Activated CD4-positive, alpha-beta T cell treated with anti-CD3 and anti-CD28 coated beads, Interleukin-2, amount 50 U/mL, for 16 hours (primary cell): Measurements from ENCODE around the gene SULT1C2.
A peak's percentile ranks its signal among the peaks of the same experiment; 100 is the strongest.

Source experiments
- DNase-seq: peaks from one replicate; pipeline ENCODE4 v3.0.0-alpha.2; 2020

The SULT1C2 gene

GRCh38 chr2:108297436-108298141 lies 8.9 kb downstream of the SULT1C2 start:
- no peak for DNase-seq

DNA sequence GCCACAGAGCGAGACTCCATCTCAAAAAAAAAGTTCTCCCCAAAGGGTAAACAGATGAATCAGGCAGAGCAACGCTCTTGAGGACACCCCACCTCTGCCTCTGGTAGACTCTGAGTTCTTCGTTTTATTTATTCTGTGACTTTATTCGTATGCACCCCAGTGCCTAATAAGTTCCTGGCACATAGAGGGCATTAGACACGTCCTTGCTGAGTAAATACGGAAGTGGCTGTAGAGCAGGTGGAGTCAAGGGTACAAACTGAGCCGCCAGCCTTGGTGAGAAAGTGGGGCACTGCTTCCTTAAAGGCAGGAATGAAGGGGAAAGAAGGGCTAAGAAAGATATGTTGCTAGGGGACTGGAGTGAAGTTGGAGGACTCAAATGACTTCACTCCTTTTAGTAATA lies 12.9 kb downstream of the SULT1C2 start:
- no peak for DNase-seq

DNA sequence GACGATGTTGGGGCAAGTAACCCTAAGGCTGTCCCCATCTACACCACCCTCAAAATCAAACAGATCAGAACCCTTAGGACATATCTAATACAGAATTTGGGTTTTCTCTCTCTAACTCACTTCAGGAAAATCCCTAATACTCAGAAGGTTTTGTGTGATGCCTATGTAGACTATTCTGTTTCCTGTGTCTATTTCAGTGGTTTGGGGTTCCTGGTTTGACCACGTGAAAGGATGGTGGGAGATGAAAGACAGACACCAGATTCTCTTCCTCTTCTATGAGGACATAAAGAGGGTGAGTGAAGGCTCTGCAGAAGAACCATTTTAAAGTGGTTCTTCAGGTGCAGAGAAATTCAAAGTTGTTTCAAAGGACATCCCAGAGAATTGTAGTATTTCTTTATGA lies 16.3 kb downstream of the SULT1C2 start:
- DNase-seq = peak; percentile 2

GRCh38 chr2:108305901-108306300 lies 17.2 kb downstream of the SULT1C2 start:
- no peak for DNase-seq

GRCh38 chr2:108309903-108310302 lies 21.2 kb downstream of the SULT1C2 start:
- DNase-seq = no peak

- DNase-seq = no peak
These were observed 26.0 kb downstream of the SULT1C2 start for GRCh38 chr2:108314586-108315296.

- no peak for DNase-seq
These were observed 26.8 kb downstream of the SULT1C2 start for GRCh38 chr2:108315444-108315934.

DNA sequence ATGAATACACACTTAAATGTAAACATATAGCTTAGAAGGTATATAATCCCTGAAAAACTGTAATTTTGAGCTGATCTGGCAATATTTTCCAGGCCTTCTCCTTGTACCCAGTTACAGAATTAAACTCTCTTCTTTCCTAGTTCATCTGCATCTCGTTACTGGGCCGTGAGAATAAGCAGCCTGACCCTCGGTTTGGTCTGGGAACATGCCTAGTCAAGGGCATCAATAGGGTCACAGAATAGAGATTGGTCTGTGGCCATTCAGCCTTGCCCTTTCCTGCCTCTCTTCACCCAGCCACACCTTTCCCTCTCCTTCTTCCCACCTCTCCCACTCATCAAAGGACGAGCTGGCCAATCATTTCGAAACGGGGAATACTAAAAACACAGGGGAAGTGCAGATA lies 27.3 kb downstream of the SULT1C2 start:
- no peak for DNase-seq

GRCh38 chr2:108316461-108317258 lies 28.0 kb downstream of the SULT1C2 start:
- DNase-seq = no peak

DNA sequence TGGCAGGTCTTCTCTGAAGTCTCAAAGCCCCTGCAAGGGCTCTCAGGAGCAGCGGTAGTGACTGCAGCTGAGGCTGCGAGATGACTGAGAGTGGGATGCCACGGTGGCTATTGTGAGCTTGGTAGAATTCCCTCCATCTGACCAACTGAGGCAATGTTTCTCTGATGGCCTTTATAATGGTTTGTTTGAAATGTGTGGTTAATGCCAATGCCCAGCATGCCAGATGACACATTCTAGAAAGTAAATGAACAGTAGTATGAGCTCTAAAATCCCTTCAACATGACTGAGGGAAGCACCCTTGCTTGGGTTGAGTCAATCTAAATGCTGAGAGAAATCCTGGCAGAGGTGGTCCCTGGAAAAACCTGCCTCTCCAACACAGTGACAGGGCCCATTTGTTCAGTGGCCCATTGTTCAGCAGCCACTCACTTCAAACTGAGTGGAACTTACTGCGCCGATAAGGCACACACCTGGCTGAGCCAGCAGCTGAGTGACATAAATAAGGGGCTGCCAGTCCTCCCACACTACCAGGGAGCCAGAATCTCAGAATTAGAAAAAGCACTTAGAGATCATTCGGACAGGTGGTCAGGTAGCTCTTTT lies 31.7 kb downstream of the SULT1C2 start:
- no peak for DNase-seq

DNA sequence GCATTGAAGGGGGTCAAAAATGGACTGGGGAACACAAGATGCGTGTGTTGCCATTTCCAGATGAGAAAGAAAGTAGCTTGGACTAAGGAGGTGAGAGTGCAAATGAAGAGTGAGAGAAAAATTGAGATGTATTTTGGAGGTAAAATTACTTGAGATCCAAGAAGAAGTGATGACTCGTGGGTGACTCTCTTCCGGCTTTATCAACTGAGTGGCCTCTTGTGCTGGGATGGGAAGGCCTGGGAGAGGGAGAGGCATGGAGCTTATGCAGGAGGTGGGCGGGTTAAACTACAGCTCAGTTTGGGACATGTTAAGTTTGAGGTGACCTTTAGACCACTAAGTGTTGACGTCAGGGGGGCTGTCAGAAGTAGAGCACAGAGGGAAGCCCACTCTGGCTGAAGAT lies 34.9 kb downstream of the SULT1C2 start:
- DNase-seq = no peak

DNA sequence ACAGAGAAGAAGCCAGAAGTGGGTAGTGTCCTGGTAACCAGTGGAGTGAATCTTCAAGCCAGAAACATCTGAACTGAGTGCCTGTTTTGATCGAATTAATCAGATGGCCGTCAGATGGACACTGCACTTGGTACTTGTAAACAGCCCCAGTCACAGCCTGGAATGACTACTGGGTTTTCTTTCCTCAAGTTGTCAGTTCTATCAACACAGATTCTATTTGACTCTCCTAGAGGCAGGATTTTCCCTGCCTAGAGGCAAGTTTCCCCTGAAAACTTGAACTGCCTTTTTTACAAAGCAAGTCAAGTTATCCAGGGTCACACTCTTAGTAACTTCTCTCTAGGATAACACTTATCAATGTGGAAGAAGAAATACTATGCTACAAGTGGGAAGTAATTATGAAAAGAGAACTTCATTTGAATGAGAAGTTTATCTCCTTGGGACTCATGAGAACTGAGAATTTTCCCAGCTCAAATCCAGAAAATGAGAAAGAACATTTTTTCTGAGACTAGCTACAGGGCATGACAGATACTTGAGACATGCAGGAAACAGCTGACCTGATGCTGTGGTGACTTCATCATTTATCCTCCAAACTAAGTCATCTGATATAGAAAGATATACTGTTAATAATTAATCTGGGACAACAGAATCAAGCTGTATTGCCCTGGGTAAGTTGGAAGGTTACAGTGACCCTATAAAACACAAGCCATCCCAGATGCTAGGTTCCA lies 36.0 kb downstream of the SULT1C2 start:
- no peak for DNase-seq

DNA sequence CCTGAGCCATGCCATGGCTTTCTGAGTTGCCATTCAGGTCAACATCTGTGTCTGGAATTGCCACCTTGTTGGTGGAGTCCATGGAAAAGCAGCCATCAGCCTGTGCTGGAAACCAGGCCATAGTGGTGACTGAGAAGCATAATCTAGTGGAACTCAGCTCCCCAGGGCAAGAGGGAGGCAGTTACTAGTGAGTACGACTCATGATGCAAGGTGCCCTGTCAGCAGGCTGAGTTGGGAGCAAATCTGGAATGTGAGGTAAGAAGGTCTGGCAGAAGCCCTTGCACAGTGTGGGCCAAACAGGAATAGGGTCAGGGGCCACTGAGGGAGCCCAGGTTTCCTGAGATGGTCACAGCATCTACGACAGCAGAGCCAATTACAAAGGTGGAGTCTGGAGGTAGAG lies 37.1 kb downstream of the SULT1C2 start:
- no peak for DNase-seq

DNA sequence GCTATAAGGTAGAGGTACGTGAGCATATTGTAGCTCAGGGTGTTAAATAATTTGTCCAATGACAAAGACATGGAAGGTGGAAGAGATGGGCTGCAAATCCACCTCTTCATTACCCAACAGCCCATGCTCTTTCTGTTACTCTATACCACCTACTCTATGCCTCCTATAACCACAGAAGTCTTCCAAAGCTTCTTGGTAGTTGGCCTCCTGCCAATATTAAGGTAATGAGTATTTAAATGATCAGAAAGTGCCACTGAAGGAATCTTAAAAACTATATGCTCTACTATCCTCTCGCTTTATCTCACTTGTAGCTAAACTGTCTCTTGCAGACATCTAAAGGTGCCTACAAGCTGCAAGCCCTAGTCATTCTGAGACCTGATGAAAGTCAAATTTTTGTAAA lies 41.1 kb downstream of the SULT1C2 start:
- DNase-seq = no peak

DNA sequence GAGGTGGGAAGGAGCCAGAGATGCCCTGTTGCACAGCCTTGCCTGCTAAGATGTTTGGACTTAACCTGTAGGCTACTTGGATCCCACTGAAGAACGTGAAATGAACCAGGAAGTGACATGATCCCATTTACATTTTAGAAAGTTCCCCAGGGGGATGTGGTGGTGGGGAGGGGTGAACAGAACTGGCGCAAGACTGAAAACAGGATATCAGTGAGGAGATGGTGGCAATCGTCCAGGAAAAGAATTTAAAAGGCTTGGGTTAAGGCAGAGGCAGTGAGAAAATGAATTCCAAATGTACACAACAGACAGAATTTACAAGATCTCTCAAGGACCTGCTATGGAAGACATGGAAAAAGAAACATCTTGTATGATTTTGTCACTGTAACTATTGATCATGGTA lies 42.3 kb downstream of the SULT1C2 start:
- no peak for DNase-seq

DNA sequence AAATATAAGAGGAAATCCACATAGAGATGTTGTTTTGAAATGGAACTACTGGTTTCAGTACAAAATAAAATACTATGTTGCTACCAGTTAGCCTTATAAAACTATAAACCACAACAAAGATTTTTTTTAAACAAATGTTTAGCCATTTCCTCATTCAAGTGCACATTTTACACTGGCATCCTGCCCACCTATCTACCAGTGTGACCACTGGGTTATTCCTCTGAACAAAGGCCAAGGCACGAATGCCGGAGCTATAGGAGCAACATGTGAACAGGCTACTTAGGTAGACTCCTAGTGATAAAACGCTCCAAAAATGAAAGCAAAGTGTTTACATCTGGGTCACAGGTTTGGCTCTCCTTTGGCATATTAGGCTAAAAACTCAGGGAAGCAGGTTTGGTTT lies 57.3 kb downstream of the SULT1C2 start:
- no peak for DNase-seq

DNA sequence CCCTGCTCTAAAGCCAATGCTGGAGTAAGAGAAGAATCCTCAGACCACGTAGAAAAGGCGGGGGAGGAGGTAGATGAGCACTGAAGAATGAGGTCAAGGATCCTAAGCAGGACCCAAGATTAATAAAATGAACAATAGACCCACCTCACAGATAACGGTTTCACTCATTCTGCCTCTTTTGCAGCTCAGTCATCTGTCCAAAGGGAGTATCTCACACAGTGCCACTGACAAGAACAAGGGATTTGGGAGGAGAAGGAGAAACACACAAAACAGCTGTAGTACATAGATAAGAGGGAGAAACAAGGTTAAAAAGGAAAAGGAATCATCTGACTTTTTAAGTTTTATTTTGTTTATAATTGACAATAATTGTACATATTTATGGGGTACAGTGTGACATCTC lies 58.1 kb downstream of the SULT1C2 start:
- DNase-seq = no peak

DNA sequence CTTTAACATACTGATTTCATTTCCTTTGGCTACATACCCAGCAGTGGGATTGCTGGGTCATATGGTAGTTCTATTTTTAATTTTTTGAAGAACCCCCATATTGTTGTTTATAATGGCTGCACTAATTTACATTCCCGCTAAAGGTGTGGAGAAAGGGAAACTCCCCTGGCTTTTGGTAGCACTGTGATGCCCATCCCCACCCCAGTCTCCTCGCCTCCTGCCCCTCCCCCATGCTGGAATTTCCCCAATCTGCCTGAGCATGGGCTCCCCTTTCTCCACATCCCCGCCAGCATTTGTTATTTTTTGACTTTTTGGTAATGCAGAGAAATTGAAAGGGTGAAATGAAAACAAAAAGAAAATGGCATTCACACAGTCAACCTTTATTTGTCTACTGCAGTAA lies 59.1 kb downstream of the SULT1C2 start:
- DNase-seq = no peak

GRCh38 chr2:108348816-108349570 lies 60.3 kb downstream of the SULT1C2 start:
- no peak for DNase-seq

GRCh38 chr2:108349571-108349928 lies 60.9 kb downstream of the SULT1C2 start:
- no peak for DNase-seq

GRCh38 chr2:108351889-108352288 lies 63.2 kb downstream of the SULT1C2 start:
- no peak for DNase-seq

DNA sequence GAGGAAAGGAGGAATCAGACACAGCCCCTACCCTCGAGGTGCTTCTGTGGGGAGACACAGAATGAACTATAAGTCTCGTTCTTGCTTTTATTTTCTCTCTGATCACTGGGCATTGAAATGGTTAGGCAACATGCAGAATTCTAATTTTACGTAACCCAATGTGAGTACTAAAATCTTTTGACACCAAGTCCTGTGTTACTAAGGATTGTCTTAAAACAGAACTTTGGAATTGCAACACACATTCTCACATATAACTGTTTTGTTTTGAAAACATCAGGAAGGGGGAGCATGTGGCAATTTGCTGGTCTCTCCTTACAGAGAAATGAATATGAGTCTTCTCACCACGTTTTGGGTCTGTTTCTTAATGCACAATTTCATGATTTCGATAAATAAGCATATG lies 65.4 kb downstream of the SULT1C2 start:
- no peak for DNase-seq
